Rectal smooth muscle tissue (tissue), 1 donor: ENCODE data around the gene PSORS1C1.
"Not testable (repeated sequence)": the region's sequence is repeated elsewhere in the genome, so short reads cannot be mapped to it uniquely, and the experiment has no call there.

Experiments used
- H3K27ac ChIP-seq: one replicate; pipeline ENCODE4 v1.7.0; 2013; ENCODE audit warnings: low read depth, low read length, inconsistent platforms
- H3K27me3 ChIP-seq: one replicate; pipeline ENCODE4 v1.7.0; 2013; ENCODE audit warnings: low read length; ENCODE audit not compliant: control insufficient read depth, insufficient read depth
- H3K36me3 ChIP-seq: one replicate; pipeline ENCODE4 v1.7.0; 2013; ENCODE audit warnings: low read length; ENCODE audit not compliant: control insufficient read depth, insufficient read depth
- H3K4me1 ChIP-seq: one replicate; pipeline ENCODE4 v1.7.0; 2013; ENCODE audit warnings: low read length; ENCODE audit not compliant: control insufficient read depth, insufficient read depth
- H3K4me3 ChIP-seq: one replicate; pipeline ENCODE4 v1.7.0; 2013; ENCODE audit warnings: low read length
- H3K9ac ChIP-seq: one replicate; pipeline ENCODE4 v1.7.0; 2013; ENCODE audit warnings: low read length

The PSORS1C1 gene

DNA sequence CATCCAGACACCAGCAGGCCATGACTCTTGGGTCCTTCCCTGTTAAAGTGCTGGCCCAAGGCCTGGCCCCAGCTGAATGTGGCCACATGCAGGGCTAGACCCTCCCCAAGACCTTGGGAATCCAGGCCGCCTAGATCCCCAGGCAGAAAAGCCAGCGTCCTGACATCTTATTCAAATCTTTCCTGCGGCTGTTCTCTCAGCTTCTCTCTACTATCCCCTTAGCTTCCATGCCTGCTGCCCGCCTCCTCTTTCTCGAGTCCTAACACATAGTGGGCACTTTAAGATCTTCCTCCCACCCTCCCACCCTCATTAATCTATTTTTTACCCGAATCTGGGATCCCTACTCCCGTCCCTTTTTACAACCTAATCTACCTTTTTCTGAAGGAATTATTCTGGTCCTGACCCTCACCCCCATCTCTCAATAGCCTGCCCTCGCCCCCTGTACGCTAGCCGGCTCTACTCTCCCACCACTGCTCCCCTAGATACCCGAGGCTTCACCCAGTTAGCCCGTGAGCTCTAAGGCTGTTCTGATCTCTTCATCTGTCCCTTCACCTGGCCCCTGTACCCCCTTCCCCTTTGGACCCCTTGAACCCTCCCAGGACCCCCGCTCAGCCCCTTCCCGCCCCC lies 43.0 kb downstream of the PSORS1C1 start, which contains the start of gene CCHCR1:
TSS of gene CCHCR1 (minus strand) at position 290 of the 627 bp plus-strand sequence. CDS start at position 88, 202 bp downstream.
- Histone ChIP-seq H3K4me1 (peaks cover 5% of the 10 kb centered on the region), H3K27ac (peak within 1 kb of the TSS; percentile 65), H3K27me3 (no peaks in the 10 kb centered on the region), H3K4me3 (peak within 1 kb of the TSS; percentile 85), H3K36me3 (peaks cover 1% of the 10 kb centered on the region), H3K9ac (peak within 1 kb of the TSS; percentile 93)

DNA sequence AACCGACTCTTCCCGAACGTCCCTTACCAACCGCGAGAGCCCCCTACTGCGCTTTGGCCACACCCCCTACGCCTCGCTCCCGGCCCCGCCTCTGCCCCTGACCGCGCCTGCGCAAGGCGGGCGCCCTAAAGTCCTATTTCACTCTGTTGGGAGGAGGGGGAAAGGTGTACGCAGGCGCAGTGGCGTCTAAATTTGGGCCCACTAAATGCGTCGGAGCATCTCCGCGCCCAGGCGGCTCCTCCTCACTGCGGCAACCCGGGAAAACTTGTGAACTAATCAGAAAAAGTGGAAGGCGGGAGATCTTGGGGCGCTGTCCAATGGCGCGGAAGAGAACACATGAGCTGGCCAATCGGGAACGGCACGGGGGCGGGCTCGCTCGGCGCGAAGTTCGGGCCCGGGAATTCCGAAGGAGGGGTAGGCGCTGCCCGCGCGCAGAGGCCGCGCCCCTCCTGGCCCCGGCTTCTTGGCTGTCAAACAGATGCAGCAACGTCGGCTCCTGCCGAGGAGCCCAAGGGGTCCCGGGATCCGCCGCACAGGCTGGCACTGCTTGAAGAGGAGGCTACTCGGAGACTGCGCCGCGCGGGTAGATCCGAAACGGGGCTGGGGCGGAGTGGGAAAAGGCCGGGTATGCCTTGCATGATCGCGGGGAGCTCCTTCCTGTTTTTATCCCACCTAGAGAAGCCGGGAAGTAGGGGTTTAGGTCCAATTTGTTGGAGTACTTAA lies 43.7 kb downstream of the PSORS1C1 start, which contains the start of gene TCF19:
TSS of gene TCF19 (plus strand) at position 450 of the 723 bp plus-strand sequence. CDS start 881 bp downstream, outside the sequence.
- H3K4me1 ChIP-seq, result peaks cover 5% of the 10 kb centered on the region
- peak within 1 kb of the TSS; percentile 85 for H3K4me3 ChIP-seq
- no peaks in the 10 kb centered on the region for H3K27me3 ChIP-seq
- H3K27ac ChIP-seq, result peak within 1 kb of the TSS; percentile 65
- H3K36me3 ChIP-seq, result no peaks in the 10 kb centered on the region
- H3K9ac ChIP-seq, result peak within 1 kb of the TSS; percentile 93

DNA sequence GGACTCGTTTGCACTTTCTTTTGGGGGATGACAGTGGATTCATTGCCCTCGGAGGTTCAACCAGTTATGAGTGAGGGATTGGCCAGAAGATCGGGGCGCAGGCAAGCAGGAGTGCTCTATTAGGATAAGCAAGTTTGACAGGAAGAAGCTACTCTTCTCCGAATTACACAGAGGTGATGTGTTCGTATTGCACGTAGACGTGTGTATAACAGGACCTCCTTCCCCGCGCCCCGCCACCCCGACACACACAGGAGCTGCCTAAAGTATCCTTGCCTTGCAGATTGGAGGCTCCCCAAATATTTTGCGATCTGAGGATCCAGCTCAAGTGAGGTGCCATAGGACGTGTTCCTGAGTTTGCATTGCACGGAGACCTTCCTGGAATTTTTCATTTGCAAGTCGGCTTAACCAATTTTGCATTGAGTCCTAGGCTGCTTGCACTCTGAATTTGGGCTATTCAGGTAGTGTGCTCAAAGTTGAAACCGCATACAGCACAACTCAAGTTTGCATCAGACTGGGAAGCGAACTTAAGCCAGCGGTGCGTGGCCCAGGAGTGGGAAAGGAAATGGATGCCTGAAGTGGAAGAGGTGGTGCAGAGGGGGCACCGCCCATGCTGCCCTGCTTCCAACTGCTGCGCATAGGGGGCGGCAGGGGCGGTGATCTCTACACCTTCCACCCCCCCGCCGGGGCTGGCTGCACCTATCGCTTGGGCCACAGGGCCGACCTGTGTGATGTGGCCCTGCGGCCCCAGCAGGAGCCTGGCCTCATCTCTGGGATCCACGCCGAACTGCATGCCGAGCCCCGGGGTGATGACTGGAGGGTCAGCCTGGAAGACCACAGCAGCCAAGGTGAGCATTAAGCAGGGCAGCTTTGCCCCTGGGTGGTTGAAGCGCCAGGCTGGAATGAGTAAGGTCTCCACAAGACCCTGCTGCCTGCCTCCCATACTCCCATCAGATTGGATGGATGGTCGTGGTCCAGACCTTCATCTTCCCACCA lies 44.6 kb downstream of the PSORS1C1 start:
- Histone ChIP-seq H3K4me1 (peaks cover 5% of the 10 kb centered on the region), H3K27ac (peak overlapping the region; percentile 56), H3K4me3 (peak overlapping the region; percentile 74), H3K36me3 (no peaks in the 10 kb centered on the region), H3K27me3 (no peaks in the 10 kb centered on the region), H3K9ac (peak overlapping the region; percentile 61)

DNA sequence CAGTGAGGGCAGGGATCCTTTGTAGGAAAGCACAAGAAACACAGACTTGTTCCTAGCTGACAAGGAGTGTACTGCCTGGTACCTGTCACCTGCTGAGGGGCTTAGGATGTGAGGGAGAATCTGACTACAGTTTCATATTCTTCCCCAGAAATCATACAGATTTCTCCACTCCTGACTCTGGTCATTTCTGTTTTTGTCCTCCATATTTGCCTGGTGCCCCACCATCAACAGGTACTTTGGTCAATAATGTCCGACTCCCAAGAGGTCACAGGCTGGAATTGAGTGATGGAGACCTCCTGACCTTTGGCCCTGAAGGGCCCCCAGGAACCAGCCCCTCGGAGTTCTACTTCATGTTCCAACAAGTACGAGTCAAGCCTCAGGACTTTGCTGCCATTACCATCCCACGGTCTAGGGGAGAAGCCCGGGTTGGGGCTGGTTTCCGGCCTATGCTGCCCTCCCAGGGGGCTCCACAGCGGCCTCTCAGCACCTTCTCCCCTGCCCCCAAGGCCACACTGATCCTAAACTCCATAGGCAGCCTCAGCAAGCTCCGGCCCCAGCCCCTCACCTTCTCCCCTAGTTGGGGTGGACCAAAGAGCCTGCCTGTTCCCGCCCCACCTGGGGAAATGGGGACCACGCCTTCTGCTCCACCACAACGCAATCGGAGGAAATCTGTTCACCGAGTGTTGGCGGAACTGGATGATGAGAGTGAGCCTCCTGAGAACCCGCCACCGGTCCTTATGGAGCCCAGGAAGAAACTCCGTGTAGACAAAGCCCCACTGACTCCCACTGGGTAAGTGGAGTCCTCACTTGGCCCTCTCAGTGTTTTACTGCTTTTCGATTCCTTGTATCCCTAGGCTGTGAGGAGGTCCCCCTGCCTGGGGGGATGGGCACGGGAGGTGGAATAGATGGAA lies 46.9 kb downstream of the PSORS1C1 start:
- H3K9ac ChIP-seq, result no peak overlapping the region
- H3K36me3 ChIP-seq, result no peaks in the 10 kb centered on the region
- no peaks in the 10 kb centered on the region for H3K27me3 ChIP-seq
- no peak overlapping the region for H3K4me3 ChIP-seq
- H3K27ac ChIP-seq, result no peak overlapping the region
- peaks cover 5% of the 10 kb centered on the region for H3K4me1 ChIP-seq

DNA sequence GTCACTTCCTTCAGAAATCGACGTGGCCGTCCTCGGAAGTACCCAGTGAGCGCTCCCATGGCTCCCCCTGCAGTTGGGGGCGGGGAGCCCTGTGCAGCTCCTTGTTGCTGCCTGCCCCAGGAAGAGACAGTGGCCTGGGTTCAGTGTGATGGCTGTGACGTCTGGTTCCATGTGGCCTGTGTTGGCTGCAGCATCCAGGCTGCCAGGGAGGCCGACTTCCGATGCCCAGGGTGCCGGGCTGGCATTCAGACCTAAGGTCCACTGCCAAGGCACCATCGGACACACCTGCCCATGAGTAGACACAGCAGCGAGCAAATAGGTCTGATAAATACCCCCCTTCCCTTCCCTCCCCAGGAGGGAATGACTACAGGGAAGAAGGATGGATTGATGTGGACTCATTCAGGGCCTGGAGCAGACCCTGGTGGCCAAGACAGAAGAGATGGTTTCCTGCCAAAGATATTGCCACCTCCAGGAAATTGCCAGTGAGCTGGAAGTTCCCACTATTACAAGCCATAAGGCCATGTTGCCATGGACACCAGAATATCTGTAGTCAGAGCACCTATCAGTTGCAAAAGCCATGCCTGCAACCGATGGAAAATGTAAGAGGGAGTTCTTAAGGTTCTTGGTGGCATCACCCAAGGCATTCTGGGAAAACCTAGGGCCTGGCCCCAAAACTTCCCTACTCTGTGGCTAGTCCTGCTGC lies 48.0 kb downstream of the PSORS1C1 start:
- H3K36me3 ChIP-seq, result no peaks in the 10 kb centered on the region
- H3K4me1 ChIP-seq, result no peaks in the 10 kb centered on the region
- H3K27me3 ChIP-seq, result no peaks in the 10 kb centered on the region
- H3K27ac ChIP-seq, result no peak overlapping the region
- H3K9ac ChIP-seq, result no peak overlapping the region
- no peak overlapping the region for H3K4me3 ChIP-seq

DNA sequence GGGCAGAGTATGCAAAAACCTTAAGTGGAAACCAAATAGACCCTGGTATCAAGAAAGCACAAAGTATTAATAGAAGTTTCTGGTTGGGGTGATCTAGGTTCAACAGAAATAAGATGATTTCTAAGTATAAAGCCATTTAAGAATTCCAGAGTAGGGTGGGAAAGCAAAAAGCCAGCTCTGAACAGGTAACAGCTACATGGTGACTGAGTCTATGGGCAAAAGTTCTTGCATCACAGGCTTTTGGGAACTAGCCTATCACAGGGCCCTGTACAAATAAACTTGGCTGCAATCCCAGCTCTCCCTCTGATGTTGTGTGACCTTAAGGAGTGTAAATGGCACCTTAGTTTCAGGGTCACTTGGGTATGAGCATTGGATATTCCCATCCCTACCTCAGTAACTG lies 49.3 kb downstream of the PSORS1C1 start:
- Histone ChIP-seq H3K27me3 (no peaks in the 10 kb centered on the region), H3K36me3 (no peaks in the 10 kb centered on the region), H3K4me1 (no peaks in the 10 kb centered on the region), H3K4me3 (no peak overlapping the region), H3K27ac (no peak overlapping the region), H3K9ac (no peak overlapping the region)

DNA sequence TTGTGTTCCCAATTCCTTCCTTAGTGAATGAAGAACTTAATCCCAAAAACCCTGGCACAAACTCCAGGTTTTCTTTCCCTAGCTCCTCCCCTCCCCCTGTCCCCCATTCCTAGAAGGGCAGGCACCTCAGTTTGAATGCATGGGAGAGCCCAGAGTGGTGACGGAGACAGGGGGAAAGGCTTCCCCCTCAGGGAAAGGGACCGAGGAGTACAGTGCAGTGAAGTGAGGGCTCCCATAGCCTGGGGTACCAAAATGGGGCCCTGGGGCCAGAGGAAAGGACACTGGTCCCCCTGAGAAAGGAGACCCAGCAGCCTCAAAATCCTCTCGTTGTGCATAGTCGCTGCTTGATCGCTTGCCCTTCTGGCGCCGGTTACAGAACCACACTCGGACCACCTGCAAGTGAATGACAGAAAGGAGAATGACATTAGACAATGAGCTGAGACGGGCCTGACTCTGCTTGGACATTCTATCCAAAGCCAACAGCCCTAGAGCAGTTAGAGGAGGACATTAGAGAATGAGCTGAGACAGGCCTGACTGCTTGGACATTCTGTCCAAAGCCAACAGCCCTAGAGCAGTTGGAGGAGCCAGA lies 50.0 kb downstream of the PSORS1C1 start:
- H3K4me3 ChIP-seq, H3K36me3 ChIP-seq, H3K27ac ChIP-seq, H3K4me1 ChIP-seq, H3K9ac ChIP-seq, H3K27me3 ChIP-seq: not testable (repeated sequence)

DNA sequence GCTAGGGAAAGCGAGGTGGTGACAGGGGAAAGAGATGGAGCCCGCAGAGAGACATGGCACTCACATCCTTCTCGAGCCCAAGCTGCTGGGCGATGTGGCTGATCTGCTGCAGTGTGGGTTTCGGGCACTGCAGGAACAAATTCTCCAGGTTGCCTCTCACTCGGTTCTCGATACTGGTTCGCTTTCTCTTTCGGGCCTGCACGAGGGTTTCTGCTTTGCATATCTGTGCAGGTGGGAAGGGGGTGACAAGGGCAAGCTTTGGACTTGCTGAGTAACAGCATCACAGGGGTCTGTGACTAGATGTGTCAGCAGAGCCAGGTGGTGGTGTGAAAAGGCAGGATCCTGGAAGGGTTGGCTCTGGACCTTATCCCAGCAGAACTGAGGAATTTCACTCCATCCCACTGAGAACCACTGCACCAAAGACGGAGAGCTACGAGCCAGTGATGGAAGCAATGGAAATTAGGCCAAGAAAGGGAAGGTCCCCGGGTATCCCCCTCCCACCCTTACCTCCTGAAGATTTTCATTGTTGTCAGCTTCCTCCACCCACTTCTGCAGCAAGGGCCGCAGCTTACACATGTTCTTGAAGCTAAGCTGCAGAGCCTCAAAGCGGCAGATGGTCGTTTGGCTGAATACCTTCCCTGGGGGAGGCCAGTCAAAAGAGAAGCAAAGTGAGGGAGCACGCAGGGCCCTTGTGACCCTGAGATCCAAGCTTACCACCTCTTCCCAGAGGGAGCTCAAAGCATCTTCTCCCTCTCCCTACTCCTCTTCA lies 50.6 kb downstream of the PSORS1C1 start:
- not testable (repeated sequence) for H3K36me3 ChIP-seq, H3K27ac ChIP-seq, H3K4me3 ChIP-seq, H3K9ac ChIP-seq, H3K27me3 ChIP-seq, H3K4me1 ChIP-seq

DNA sequence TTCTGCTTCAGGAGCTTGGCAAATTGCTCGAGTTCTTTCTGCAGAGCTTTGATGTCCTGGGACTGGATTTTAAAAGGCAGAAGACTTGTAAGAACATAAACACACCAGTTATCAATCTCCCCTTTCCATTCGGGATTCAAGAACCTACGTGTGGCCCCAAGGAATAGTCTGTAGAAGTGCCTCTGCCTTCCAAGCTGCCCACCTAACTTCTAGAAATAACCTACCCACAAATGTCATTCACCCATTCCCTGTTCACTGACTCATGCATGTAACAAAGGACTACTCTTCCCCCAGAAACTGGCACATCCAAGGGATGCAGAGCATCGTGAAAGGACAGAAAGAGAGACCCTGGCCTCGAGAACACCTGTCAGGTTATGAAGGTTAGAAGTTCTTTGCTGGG lies 51.4 kb downstream of the PSORS1C1 start:
- H3K27ac ChIP-seq, result no peak overlapping the region
- no peaks in the 10 kb centered on the region for H3K27me3 ChIP-seq
- no peak overlapping the region for H3K4me3 ChIP-seq
- H3K4me1 ChIP-seq, result no peaks in the 10 kb centered on the region
- no peaks in the 10 kb centered on the region for H3K36me3 ChIP-seq
- no peak overlapping the region for H3K9ac ChIP-seq

DNA sequence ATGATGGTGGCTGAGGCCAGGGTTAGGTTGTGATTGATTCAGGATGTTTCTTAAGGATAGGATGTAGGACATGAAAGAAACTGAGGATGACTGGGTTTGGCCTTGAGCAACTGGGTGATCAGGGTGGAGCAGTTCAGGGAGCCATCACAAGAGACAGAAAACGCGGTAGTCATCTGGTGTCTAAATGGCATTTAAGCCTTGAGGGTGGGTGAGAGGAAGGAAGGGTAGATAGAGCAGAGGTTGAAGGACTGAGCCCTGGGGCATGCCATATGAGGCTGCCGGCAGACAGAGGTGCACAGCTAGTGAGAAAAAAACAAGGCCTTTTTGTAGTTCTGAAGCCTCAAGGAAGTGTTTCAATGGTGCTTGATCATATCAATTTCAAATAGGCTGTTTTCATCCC lies 54.0 kb downstream of the PSORS1C1 start:
- no peak overlapping the region for H3K27ac ChIP-seq
- no peak overlapping the region for H3K4me3 ChIP-seq
- no peaks in the 10 kb centered on the region for H3K27me3 ChIP-seq
- H3K4me1 ChIP-seq, result no peaks in the 10 kb centered on the region
- no peak overlapping the region for H3K9ac ChIP-seq
- no peaks in the 10 kb centered on the region for H3K36me3 ChIP-seq
